K562 (cell line): ENCODE measurements around the gene FMNL3. TPM values are rescaled to one million over a fixed set of nuclear protein-coding genes. Genes with fewer than 3 reads are reported as not detected.

Experiments
- ATAC-seq: fragments of 200-7000 bp; cut with Tn5 transposase; 3 replicates; pipeline ENCODE4 v1.9.1; 2020; ENCODE audit warnings: moderate library complexity
- BruUV-seq: library from RNA; stranded (reverse); fragments of 400-500 nt; replicated peaks from 2 replicates; lab custom pipeline; 2021; lab: Mats Ljungman, UMichigan
- CTCF ChIA-PET: fragments of 300-600 bp; formaldehyde crosslinking; extraction: SDS; loops from one replicate; lab custom pipeline; 2021; ENCODE audit warnings: low intra/inter-chr PET ratio; lab: Yijun Ruan, JAX
- POLR2A ChIA-PET: fragments of 300-600, 350-650 bp; sonication (Branson Sonifier 250); formaldehyde crosslinking; extraction: SDS; loops from one replicate; lab custom pipeline; 2021; ENCODE audit warnings: antibody characterized with exemption, inconsistent platforms; lab: Yijun Ruan, JAX
- DNase-seq, 4 experiments: peaks; one replicate each; pipeline versions ENCODE4 v3.0.0 to v3.0.0-alpha.2; 2011 to 2018; ENCODE audit warnings: low spot score in 3 of 4, mixed read lengths in 3 of 4; ENCODE audit errors: extremely low read depth in 1 of 4
- FAIRE-seq: peaks from 2 replicates; lab custom pipeline; 2011; peaks lifted over from hg19 to GRCh38; lab: Jason Lieb, UNC
- H2AFZ ChIP-seq: 2 replicates; pipeline ENCODE4 v1.6.0; 2011; ENCODE audit warnings: low read depth, low read length, control low read depth, inconsistent platforms
- H3K27ac ChIP-seq: fragments of 200-600 bp; 3 replicates; pipeline ENCODE4 v1.8.0; 2011; ENCODE audit warnings: low read depth, mild to moderate bottlenecking, control low read depth, inconsistent platforms, low read length, moderate library complexity, mixed read lengths; ENCODE audit errors: extremely low read depth
- H3K27me3 ChIP-seq, 2 experiments: fragments of 300-600 bp in 1 of 2; 2 replicates in 1 of 2; 3 replicates in 1 of 2; pipeline versions ENCODE4 v1.6.0 to v1.8.0; 2011; ENCODE audit warnings: inconsistent platforms in 2 of 2, low read length in 2 of 2, mild to moderate bottlenecking in 1 of 2, mixed read lengths in 1 of 2, moderate library complexity in 1 of 2; ENCODE audit not compliant: control insufficient read depth in 2 of 2, insufficient read depth in 2 of 2
- H3K36me3 ChIP-seq: fragments of 300-600 bp; 3 replicates; pipeline ENCODE4 v1.8.0; 2011; ENCODE audit warnings: mild to moderate bottlenecking, low read length, inconsistent platforms; ENCODE audit not compliant: control insufficient read depth, insufficient read depth
- H3K4me1 ChIP-seq, 2 experiments: fragments of 200-600 bp in 1 of 2; replicated peaks in 1 of 2; 2 replicates in 1 of 2; 3 replicates in 1 of 2; pipeline versions ENCODE4 v1.5.1 to v1.8.0; 2011; ENCODE audit warnings: inconsistent platforms in 2 of 2, low read length in 2 of 2, mild to moderate bottlenecking in 1 of 2, mixed read lengths in 1 of 2, moderate library complexity in 1 of 2; ENCODE audit not compliant: control insufficient read depth in 2 of 2, insufficient read depth in 2 of 2
- H3K4me2 ChIP-seq: 2 replicates; pipeline ENCODE4 v1.6.1; 2011; ENCODE audit warnings: low read length, control low read depth, inconsistent platforms, mixed read lengths; ENCODE audit not compliant: insufficient read depth
- H3K4me3 ChIP-seq: fragments of 200-600 bp; sonication (generic), shearing (Covaris generic); 2 replicates; pipeline ENCODE4 v1.5.1; 2016; ENCODE audit warnings: control low read depth, inconsistent platforms
- H3K79me2 ChIP-seq: fragments of 200-600 bp; 3 replicates; pipeline ENCODE4 v1.8.0; 2011; ENCODE audit warnings: low read length, inconsistent platforms; ENCODE audit not compliant: control insufficient read depth, insufficient read depth
- H3K9ac ChIP-seq, 2 experiments: 2 replicates each; pipeline versions ENCODE4 v1.6.0 to v1.6.1; 2011; ENCODE audit warnings: low read depth in 2 of 2, low read length in 2 of 2, control low read depth in 1 of 2, inconsistent platforms in 1 of 2, mild to moderate bottlenecking in 1 of 2, mixed read lengths in 1 of 2; ENCODE audit not compliant: insufficient read depth in 1 of 2
- H3K9me1 ChIP-seq: one replicate; pipeline ENCODE4 v1.6.0; 2011; ENCODE audit warnings: inconsistent platforms, mild to moderate bottlenecking, low read length, moderate library complexity; ENCODE audit not compliant: control insufficient read depth, insufficient read depth
- H3K9me3 ChIP-seq: replicated peaks from 2 replicates; pipeline ENCODE4 v1.5.1; 2011; ENCODE audit warnings: low read depth, low read length, inconsistent platforms; ENCODE audit not compliant: control insufficient read depth, insufficient read depth
- H4K20me1 ChIP-seq: replicated peaks from 2 replicates; pipeline ENCODE4 v1.6.1; 2011; ENCODE audit warnings: low read length, inconsistent platforms, mixed read lengths; ENCODE audit not compliant: control insufficient read depth, insufficient read depth
- BACH1 ChIP-seq: fragments of 200-800 bp; sonication (Bioruptor generic); IDR thresholded peaks from 2 replicates; pipeline ENCODE4 v1.6.1; 2016; ENCODE audit warnings: missing genetic modification characterization, missing compliant biosample characterization
- NR3C1 ChIP-seq: sonication (generic); formaldehyde crosslinking; IDR thresholded peaks from 2 replicates; pipeline ENCODE4 v1.8.1; 2022; ENCODE audit warnings: missing genetic modification reagents
- REST ChIP-seq, 2 experiments: fragments of 450-650 bp; formaldehyde crosslinking in 1 of 2; IDR thresholded peaks; 2 replicates each; pipeline versions ENCODE4 v1.4.0 to v1.6.1; 2014 to 2020; ENCODE audit warnings: mild to moderate bottlenecking in 2 of 2, borderline replicate concordance in 1 of 2, low read depth in 1 of 2
- SMAD3 ChIP-seq: fragments of 450-650 bp; formaldehyde crosslinking; conservative IDR thresholded peaks from 2 replicates; pipeline ENCODE4 v1.4.0; 2020; ENCODE audit warnings: mild to moderate bottlenecking
- WGBS: fragments of 100-300 bp; shearing (Covaris generic); methylation state at CpG from one replicate; pipeline ENCODE4 v1.1.6; 2016; ENCODE audit warnings: low coverage, mixed read lengths; ENCODE audit not compliant: insufficient coverage; ENCODE audit errors: missing lambda C conversion rate; 5-methylcytosine and 5-hydroxymethylcytosine counted together
- in situ Hi-C: fragments of 300-500 bp; cut with MboI; formaldehyde crosslinking; loops from 4 replicates; pipeline ENCODE4 v1.15.0; 2018; ENCODE audit warnings: inconsistent platforms, mixed read lengths
- intact Hi-C: fragments of 100-400 bp; cut with micrococcal nuclease; formaldehyde crosslinking; loops from 2 replicates; pipeline ENCODE4 v1.14.2; 2022
- polyA plus RNA-seq, 8 experiments: library from polyadenylated mRNA; depleted of rRNA in 4 of 8; stranded (reverse) in 5 of 8; unstranded in 3 of 8; fragments of >200 nt; fragmentation: Nextera tagmentation in 2 of 8; fragmentation: Illumina TruSeq in 1 of 8; extraction: Ambion mirVana in 2 of 8; extraction: Trizol in 1 of 8; gene quantifications; 2 replicates each; pipeline versions ENCODE4 v1.2.1 to v1.2.3, GENCODE V29; 2011 to 2014; ENCODE audit warnings: inconsistent platforms in 1 of 8, missing spikeins in 1 of 8
- total RNA-seq, 7 experiments: library from RNA; depleted of rRNA in 6 of 7; stranded (reverse); fragments of >200 nt in 6 of 7; fragmentation: Illumina TruSeq in 2 of 7; extraction: Trizol in 2 of 7; gene quantifications; 2 replicates each; pipeline versions ENCODE4 v1.2.1 to v1.2.3, GENCODE V29; 2011 to 2021; ENCODE audit warnings: low replicate concordance in 1 of 7

Gene FMNL3
- total and polyA plus RNA-seq, 9 of the 15 experiments (the other 6 are each of a cell fraction or from before 2014, with no cell fraction given) = 0.49 to 14.4 (median 6.8) TPM

GRCh38 chr12:49672301-49673217 lies 34.6 kb downstream of the FMNL3 start:
- Histone ChIP-seq H3K4me3 (no peak overlapping the region), H4K20me1 (no peaks in the 10 kb centered on the region), H3K27ac (peak overlapping the region; percentile 61; the same call in 1 of the 3 replicates), H3K4me1 (peaks cover 20 to 40% of the 10 kb centered on the region in 2 experiments), H3K36me3 (no peaks in the 10 kb centered on the region), H3K27me3 (no peaks in the 10 kb centered on the region), H3K79me2 (no peaks in the 10 kb centered on the region; the same call in 2 of the 3 replicates), H2AFZ (peak overlapping the region; percentile 57; the same call in 1 of the 2 replicates), H3K9ac (peak overlapping the region; percentile 21 to 87), H3K4me2 (peak overlapping the region; percentile 71; the same call in 1 of the 2 replicates), H3K9me1 (no peaks in the 10 kb centered on the region), H3K9me3 (no peaks in the 10 kb centered on the region)
- 76% methylated on average over 5 of the region's 5 CpGs for WGBS
- TF ChIP-seq REST (IDR thresholded peaks at IDR 0.05; ENCODE audit: borderline replicate concordance) (no peak), REST (CRISPR knock-in tag; IDR thresholded peaks at IDR 0.05; ENCODE audit: low read depth) (no peak), SMAD3 (no peak), BACH1 (0 out of 2 replicates have a peak, but pooled peaks have one; percentile 4), NR3C1 (CRISPR knock-in tag) (no peak)
- ATAC-seq (no peak), DNase-seq (no peak), FAIRE-seq (no peak)
- in situ Hi-C loops (no loop called here), intact Hi-C loops (loop anchor here (5.0 kb wide), 1 partner anchor 35 kb away; the partner anchor contains the start of gene FMNL3)
- no TSS peak for BruUV-seq
- POLR2A ChIA-PET = interaction anchor here (0.6 to 3.3 kb wide), 10 partner anchors 7 to 404 kb away, joined by 3 to 16 read pairs (median 6); partner anchors contain the start of gene TMBIM6
- CTCF ChIA-PET = interaction anchor here (0.6 to 1.4 kb wide), 2 partner anchors 35 to 933 kb away, joined by 3 to 8 read pairs; partner anchors contain the start of gene FMNL3
